CD4-positive, alpha-beta T cell treated with Interleukin-10 for 1 hour (primary cell): ENCODE measurements around the gene RNF25.

Experiments
- DNase-seq: peaks from one replicate; pipeline ENCODE4 v3.0.0-alpha.2; 2020

RNF25 gene

GRCh38 chr2:218671097-218671653 is 627 bp downstream of the RNF25 start:
- DNase-seq = no peak

DNA sequence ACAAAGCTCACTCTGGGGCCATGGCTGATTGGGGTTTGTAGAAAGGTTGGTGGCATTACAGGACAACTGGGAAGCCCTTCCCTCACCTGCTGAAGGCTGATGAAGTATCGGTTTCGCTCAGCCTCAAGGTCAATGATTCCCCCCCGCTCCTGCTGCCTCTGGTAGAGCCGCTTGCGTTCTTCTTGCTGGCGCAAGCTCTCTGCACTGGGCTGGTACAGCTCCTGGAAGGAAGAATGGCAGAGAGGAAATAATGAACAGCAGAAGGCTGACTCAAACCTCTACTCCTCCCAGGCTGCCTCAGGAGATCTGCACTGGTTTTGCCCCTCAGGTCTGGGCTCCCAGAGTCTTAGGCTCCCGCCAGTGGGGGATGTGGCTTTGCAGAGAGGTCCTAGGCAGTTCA is 7.1 kb downstream of the RNF25 start:
- no peak for DNase-seq

GRCh38 chr2:218663901-218664300 is 7.9 kb downstream of the RNF25 start:
- DNase-seq = no peak

DNA sequence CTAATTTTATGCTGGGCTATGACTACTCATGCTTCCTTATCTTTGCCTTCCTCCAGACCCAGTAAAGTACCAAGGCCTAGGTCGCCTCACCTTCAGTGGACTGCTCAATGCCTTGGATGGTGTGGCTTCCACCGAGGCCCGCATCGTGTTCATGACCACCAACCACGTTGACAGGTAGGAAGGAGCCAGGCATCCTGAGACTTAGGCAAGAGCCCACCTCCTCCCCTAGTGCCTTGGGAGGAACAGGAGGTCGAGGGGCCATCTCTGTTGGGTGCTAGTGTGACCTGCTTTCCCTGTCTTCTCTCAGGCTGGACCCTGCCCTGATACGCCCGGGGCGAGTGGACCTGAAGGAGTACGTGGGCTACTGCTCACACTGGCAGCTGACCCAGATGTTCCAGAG is 9.0 kb downstream of the RNF25 start:
- no peak for DNase-seq

- DNase-seq = no peak
These were observed 9.4 kb downstream of the RNF25 start for GRCh38 chr2:218662377-218662776.

DNA sequence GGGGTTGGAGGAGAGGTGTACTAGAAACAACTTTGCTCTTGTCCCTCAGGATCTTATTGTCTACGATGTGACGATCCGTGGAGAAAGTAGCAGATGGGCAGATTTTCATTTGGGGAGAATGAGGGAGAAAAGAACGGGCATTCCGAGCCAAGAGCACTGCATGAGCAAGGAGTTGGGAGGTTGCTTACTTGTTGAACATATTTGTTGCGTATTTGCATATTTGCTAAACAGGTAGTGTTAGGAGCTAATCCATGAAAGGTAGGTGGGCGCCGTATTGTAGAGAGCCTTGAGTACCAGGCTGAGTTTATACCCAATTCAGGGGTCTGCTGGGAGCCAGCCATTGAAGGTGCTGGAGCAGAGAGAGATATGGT is 11.8 kb downstream of the RNF25 start:
- no peak for DNase-seq

DNA sequence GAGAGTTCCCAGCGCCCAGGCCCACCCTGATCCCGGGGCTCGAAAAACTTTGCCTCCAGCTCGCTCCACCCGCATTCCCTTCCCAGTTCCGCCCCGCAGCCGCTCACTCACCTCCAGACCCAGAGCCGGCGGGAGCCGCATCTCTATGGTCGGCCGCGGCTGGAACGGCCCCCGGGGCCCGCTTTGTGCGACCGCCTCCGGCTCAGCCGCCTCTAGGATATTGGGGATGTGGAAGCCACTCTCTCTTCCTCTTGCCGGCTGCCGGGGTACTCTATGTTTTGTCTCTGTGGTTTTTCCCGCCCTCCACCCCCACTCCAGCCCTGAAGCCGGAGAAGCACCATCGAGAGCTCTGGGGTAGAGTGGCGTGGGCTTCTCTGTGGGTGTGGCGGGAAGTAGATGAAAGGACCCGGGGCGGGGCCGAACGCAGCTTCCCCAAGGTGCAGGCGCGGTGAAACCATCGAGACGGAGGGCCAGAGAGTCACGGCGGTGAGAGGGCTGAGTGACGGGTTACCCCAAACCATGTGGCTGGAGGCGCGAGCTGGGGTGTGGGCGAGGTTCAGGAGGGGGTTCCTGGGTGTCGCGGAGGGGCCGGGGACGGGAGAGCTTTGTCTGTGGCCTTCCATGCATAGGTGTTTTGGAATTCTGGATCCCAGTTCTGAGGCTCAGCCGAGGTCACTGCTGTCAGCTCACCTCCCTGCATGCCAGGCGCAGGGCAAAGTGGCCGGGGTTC is 12.4 kb downstream of the RNF25 start, which contains the start of the genes BCS1L and ZNF142:
BCS1L (plus strand) TSS at position 426 of the 730 bp plus-strand sequence. CDS start 1,305 bp downstream, outside the sequence.
ZNF142 (minus strand) TSS at position 366 of the 730 bp plus-strand sequence. CDS start 3,194 bp downstream, outside the sequence.
- peak; percentile 93 for DNase-seq

DNA sequence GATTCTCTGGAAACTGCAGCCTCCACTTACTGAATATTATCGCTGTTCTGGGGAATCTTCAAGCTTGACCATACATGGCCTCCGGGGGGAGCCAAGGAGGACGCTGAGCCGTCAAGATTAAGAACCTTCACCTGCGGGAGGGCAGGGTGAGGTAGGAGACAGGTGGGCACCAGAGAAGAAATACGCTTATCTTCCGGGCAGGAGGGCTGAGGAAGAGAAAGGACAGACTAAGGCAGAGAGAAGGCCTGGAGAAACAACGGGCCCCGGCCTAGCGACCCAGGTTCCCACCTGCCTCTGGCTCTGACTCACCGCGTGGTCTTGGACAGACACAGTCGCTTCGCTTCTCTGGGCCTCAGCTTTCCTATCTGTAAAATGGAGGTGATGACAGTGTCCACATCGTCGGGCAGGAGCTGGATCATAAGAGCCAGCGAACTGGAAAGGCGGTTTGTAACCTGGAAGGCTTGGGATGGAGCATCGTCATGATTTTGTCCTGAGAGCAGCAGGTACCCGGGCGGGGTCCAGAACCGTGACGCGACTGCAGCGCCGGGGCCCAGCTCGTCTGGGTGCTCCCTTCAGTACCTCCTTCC is 13.0 kb downstream of the RNF25 start:
- DNase-seq = peak; percentile 50

DNA sequence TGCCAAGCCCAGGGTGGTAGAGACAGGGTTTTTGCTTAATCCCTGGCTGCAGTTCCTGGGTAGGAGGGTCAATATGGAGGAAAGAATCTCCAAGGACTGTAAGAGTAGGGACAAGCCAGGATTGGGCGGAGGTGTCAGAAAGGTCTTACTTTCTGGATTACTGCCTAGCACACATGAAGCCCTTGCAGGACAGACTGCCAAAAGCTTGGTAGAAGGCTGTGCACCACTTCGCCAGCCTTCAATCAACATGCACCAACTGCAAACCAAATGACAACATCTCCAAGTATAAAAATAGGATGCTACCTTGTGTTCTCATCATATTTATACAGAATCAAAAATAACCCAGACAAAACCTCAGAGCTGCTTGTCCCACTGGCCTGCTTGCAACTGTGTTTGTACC is 16.1 kb downstream of the RNF25 start:
- DNase-seq = no peak

DNA sequence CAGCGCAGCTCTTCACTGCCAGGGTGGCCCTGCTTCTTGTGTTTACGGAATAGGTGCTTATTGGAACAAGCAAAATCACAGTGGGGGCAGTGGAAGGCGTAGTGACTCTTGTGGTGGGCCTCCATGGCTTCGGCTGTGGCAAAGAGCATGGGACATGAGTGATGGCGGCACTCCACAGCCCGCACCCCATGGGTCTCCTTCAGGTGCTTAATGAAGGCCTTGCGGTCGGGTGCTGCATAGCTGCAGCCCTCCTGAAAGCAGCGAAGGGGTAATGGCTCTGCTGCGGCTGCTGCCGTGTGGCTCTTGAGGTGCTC is 23.1 kb downstream of the RNF25 start:
- no peak for DNase-seq

DNA sequence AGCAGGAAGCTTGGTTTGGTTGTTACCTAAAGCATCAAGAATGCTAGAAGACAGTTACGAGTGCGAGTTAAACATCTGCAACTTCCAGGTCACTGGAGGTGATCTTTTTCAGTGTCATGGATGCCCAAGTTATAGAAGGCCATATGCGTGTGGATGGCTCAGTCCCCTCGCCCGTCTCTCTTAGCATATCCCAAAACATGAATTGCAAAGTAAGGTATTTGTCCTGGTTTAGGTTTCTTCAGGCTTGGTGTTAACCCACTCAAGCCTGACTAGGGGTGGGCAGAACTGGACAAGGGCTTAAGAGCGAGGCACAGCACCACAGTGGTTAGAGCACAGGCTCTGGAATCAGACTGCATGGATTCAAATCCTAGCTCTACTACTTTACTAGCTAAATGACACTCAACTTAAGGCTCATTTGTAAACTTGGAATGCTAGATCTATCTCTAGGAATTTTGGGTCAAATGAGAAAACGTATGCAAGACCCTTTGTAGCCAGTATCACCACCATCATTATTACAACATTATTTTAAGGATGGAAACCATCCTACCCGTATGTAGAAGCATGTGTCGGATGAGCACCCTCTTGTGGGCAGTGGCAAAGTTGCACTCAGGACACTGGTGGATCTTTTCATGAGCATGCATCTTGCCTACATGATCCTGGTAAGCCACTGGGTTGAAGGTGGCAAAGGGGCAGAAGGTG is 23.6 kb downstream of the RNF25 start:
- DNase-seq = peak; percentile 60

DNA sequence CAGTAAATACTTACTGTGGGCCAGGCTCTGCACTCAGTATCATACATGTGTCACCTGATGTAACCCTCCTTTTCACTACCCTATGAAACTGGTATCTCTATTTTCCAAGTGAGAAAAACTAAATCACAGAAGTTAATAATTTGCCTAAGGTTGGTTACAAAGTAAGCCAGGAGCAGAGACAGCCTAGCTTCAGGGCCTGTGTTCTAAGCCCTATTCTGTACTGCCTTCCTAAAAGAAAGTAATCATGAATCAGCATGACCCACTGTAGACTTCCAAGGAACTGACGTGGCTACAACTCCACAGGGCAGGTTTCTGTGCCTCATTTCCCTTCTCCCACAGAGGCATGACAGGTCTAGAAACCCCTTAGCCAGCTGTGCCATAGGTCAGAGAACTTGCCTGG is 26.7 kb downstream of the RNF25 start:
- DNase-seq = no peak

- DNase-seq = no peak
These were observed 27.1 kb downstream of the RNF25 start for GRCh38 chr2:218644721-218645120.

DNA sequence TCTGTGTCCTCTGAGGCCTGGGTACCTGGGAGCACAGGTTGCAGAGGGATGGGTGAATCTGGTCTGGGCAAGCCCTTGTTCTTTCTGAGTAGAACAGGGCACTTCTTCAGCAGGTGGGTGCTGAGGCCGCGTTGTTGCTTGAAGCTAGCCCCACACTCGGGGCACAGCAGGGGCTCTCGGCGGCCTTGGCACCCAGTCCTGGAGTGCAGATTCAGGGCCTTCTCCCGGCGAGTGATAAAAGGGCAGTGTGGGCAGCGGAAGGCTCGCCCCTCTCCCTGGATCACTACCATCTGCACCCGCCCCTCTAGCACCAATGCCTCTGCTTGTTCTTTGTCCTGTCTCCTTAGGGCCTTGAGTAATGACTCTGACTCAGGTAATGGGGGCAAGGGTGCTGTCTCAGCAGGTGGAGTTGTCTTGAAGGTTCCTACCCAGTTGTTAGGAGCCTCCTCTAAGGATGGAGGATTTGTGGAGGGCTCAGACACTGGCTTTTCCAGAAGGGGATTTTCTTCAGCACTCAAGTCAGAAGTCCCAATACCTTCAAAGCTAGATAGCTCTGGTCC is 28.0 kb downstream of the RNF25 start:
- no peak for DNase-seq

DNA sequence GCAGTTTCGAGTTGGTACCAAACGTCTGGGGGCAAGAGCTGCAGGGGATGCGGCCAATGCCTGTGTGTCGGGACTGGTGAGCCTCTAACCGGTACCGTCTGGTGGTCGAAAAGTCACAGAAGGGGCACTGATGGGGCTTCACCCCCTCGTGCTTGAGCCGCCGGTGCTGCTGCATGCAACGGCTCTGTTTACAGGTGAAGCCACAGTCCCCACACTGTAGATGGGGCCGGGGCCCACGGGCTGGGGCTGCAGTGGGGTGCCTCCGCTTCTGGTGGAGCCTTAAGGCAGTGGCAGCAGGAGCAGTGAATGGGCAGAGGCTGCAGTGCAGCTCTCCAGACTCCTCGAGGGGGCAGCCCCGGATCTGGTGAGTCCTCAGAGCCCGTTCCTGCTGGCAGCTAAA is 29.0 kb downstream of the RNF25 start:
- no peak for DNase-seq

DNA sequence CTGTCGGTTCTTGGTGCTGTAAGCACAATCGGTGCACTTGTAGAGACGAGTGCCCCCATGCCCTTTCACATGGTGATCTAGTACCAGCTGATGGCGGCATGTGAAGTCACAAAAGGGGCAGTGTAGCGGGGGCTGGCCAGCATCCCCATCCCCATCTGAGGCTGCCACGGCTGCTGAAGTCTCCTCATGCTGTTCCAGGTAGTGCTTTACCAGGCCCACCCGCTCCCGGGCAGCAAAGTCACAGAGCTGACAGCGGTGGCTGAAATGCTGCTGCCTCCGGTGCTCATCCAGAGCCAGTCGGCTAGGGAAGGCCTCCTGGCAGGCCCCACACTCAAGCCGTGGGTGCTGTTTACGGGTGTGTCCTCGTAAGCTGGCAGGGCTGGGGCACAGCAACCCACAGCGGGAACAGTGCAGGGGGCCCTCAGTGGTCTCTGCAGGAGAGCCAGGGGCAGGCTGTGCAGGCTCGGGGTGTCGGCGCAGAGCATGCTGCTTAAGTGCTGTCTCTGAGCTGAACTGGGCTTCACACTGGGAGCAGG is 29.6 kb downstream of the RNF25 start:
- DNase-seq = no peak

DNA sequence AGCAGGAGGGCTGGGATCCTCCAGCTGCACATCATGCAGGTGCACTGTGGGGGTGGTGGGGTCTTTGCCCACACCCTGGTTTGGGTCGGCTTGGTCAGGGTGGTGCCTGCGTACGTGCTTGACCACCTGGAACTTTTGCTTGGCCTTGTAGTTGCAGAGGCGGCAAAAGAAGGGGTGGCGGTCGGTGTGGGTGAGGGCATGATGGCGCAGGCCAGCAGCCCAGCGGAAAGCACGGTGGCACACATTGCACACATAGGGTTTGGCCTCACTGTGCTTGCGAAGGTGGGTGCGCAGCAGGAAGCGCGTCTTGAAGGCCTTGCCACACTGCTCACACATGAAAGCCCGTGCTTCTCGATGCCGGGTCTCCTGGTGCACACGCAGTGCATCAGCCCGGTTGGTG is 33.4 kb downstream of the RNF25 start:
- no peak for DNase-seq

DNA sequence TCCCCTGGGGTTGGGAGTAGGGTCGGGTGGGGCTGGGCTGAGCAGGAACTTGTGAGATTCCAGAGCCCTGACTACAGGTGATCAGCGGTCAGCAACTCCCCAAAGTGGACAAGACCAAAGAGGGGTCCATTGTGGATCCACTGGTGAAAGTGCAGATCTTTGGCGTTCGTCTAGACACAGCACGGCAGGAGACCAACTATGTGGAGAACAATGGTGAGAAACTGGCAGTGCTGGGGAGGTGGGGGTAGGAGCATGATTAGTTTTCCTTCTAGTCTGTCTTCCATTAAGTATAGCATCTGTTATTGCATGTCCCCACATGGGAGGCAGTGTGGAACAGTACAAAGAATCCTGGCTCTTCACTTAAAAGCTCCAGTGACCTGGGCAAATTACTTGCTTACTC is 36.1 kb downstream of the RNF25 start:
- no peak for DNase-seq

DNA sequence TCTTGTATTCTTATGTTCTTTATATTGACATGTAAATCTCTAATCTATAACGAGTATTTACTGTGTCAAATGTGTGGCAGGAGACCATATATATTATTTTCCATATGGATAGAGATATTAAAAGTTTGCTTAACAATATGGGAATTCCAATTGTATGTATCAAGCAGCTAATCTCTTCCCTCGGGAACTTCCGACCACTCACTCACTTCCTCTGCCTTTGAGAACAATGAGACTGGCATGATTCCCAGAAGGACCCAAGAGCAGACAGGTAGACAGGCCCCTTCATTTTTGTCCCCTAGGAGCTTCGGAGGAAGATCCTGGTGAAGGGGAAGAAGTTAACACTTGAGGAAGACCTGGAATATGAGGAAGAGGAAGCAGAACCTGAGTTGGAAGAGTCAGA is 40.0 kb downstream of the RNF25 start:
- no peak for DNase-seq

- DNase-seq = no peak
These were observed 43.9 kb downstream of the RNF25 start for GRCh38 chr2:218627939-218628338.

- DNase-seq = no peak
These were observed 45.4 kb downstream of the RNF25 start for GRCh38 chr2:218626369-218626768.

- DNase-seq = no peak
These were observed 48.5 kb downstream of the RNF25 start for GRCh38 chr2:218623366-218623705.

GRCh38 chr2:218622606-218623365 is 49.0 kb downstream of the RNF25 start:
- DNase-seq = no peak
